Astrocyte (in vitro differentiated cells and primary cell): ENCODE results near the gene BANF2. TPM values are rescaled to one million over a fixed set of nuclear protein-coding genes. Genes with fewer than 3 reads are reported as not detected.

ENCODE experiments used
- DNase-seq: peaks from one replicate; pipeline ENCODE4 v3.0.0-alpha.2; 2010; ENCODE audit warnings: low read depth
- FAIRE-seq: peaks from 2 replicates; lab custom pipeline; 2011; peaks lifted over from hg19 to GRCh38; lab: Jason Lieb, UNC
- H2AFZ ChIP-seq: 2 replicates; pipeline ENCODE4 v1.6.0; 2012; ENCODE audit warnings: low read depth, low read length, inconsistent platforms
- H3K27ac ChIP-seq: 2 replicates; pipeline ENCODE4 v1.5.1; 2011; ENCODE audit warnings: low read depth, low read length, inconsistent platforms
- H3K27me3 ChIP-seq: 2 replicates; pipeline ENCODE4 v1.6.0; 2011; ENCODE audit warnings: low read length, inconsistent platforms; ENCODE audit not compliant: insufficient read depth
- H3K36me3 ChIP-seq: 2 replicates; pipeline ENCODE4 v1.5.1; 2011; ENCODE audit warnings: low read length, inconsistent platforms; ENCODE audit not compliant: insufficient read depth
- H3K4me1 ChIP-seq: 2 replicates; pipeline ENCODE4 v1.5.1; 2011; ENCODE audit warnings: low read length, inconsistent platforms; ENCODE audit not compliant: insufficient read depth
- H3K4me2 ChIP-seq: 2 replicates; pipeline ENCODE4 v1.6.0; 2012; ENCODE audit warnings: low read length, inconsistent platforms
- H3K4me3 ChIP-seq: 2 replicates; pipeline ENCODE4 v1.5.1; 2011; ENCODE audit warnings: low read depth, mild to moderate bottlenecking, low read length, inconsistent platforms; ENCODE audit not compliant: insufficient read depth
- H3K79me2 ChIP-seq: 2 replicates; pipeline ENCODE4 v1.6.0; 2012; ENCODE audit warnings: mild to moderate bottlenecking, low read length, inconsistent platforms; ENCODE audit not compliant: insufficient read depth
- H3K9ac ChIP-seq: 2 replicates; pipeline ENCODE4 v1.6.0; 2012; ENCODE audit warnings: mild to moderate bottlenecking, low read length, inconsistent platforms
- H3K9me3 ChIP-seq: 2 replicates; pipeline ENCODE4 v1.5.1; 2012; ENCODE audit warnings: low read depth, mild to moderate bottlenecking, low read length, inconsistent platforms; ENCODE audit not compliant: insufficient read depth
- H4K20me1 ChIP-seq: 2 replicates; pipeline ENCODE4 v1.6.0; 2012; ENCODE audit warnings: low read length, inconsistent platforms; ENCODE audit not compliant: insufficient read depth
- H3K27ac Mint-ChIP-seq: one replicate; pipeline ENCODE4 v1.8.0; 2021; ENCODE audit warnings: mild to moderate bottlenecking, mixed read lengths; ENCODE audit not compliant: unreplicated experiment
- H3K27me3 Mint-ChIP-seq: one replicate; pipeline ENCODE4 v1.8.0; 2021; ENCODE audit warnings: low read depth, mixed read lengths; ENCODE audit not compliant: unreplicated experiment
- H3K36me3 Mint-ChIP-seq: one replicate; pipeline ENCODE4 v1.8.0; 2021; ENCODE audit warnings: low read depth, mixed read lengths; ENCODE audit not compliant: unreplicated experiment
- H3K4me1 Mint-ChIP-seq: one replicate; pipeline ENCODE4 v1.8.0; 2021; ENCODE audit warnings: low read depth, mixed read lengths; ENCODE audit not compliant: unreplicated experiment
- H3K4me3 Mint-ChIP-seq: one replicate; pipeline ENCODE4 v1.8.0; 2021; ENCODE audit warnings: mild to moderate bottlenecking, moderate library complexity, mixed read lengths; ENCODE audit not compliant: unreplicated experiment
- H3K9me3 Mint-ChIP-seq: one replicate; pipeline ENCODE4 v1.8.0; 2021; ENCODE audit warnings: mild to moderate bottlenecking, mixed read lengths; ENCODE audit not compliant: unreplicated experiment
- CTCF ChIP-seq: IDR thresholded peaks from 2 replicates; pipeline ENCODE4 v1.5.1; 2011; ENCODE audit warnings: low read depth, mild to moderate bottlenecking, inconsistent platforms, low read length, moderate library complexity; ENCODE audit not compliant: insufficient read depth
- EZH2 ChIP-seq: IDR thresholded peaks from 2 replicates; pipeline ENCODE4 v1.6.1; 2012; ENCODE audit warnings: mild to moderate bottlenecking, low read length, inconsistent platforms; ENCODE audit not compliant: insufficient read depth
- total RNA-seq: library from RNA; stranded (reverse); gene quantifications from 2 replicates; pipeline ENCODE4 v1.2.1, GENCODE V29; 2021

BANF2 gene
- total RNA-seq, 1 donor from 2014 or later: not detected

DNA sequence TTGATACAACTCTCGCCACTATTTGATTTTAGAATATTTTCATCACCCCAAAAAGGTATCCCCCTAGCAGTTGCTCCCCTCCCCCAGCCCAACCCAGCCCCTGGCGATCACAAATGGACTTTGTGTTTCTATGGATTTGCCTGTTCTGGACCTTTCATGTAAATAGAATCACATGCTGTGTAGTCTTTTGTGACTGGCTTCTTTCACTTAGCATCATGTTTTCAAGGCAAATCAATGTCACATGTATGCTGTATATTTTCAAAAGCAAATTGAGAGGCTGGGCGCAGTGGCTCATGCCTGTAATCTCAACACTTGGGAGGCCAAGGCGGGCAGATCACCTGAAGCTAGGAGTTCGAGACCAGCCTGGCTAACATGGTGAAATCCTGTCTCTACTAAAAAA is 48.5 kb downstream of the BANF2 start:
- H3K27me3 Mint-ChIP-seq: peaks cover 10% of the 10 kb centered on the region
- no peak for FAIRE-seq

GRCh38 chr20:17749626-17749977 is 49.8 kb downstream of the BANF2 start:
- Histone ChIP-seq H3K27ac (no peak overlapping the region), H3K4me1 (peaks cover 13% of the 10 kb centered on the region), H3K79me2 (no peaks in the 10 kb centered on the region), H2AFZ (no peak overlapping the region), H3K36me3 (no peaks in the 10 kb centered on the region), H4K20me1 (no peaks in the 10 kb centered on the region), H3K4me2 (no peak overlapping the region), H3K9ac (no peak overlapping the region), H3K9me3 (no peaks in the 10 kb centered on the region), H3K4me3 (no peak overlapping the region), H3K27me3 (peaks cover 9% of the 10 kb centered on the region)
- no peak overlapping the region for H3K4me3 Mint-ChIP-seq
- H3K9me3 Mint-ChIP-seq: peaks cover 2% of the 10 kb centered on the region
- H3K27ac Mint-ChIP-seq: no peak overlapping the region
- FAIRE-seq: no peak
- H3K4me1 Mint-ChIP-seq: peaks cover 15% of the 10 kb centered on the region
- no peaks in the 10 kb centered on the region for H3K36me3 Mint-ChIP-seq
- peaks cover 16% of the 10 kb centered on the region for H3K27me3 Mint-ChIP-seq
- TF ChIP-seq EZH2 (no peak), CTCF (no peak)
- peak; percentile 4 for DNase-seq

More for the DNA sequence above, 48.5 kb downstream of the BANF2 start:
- no peaks in the 10 kb centered on the region for H3K9me3 ChIP-seq
- H3K27me3 ChIP-seq: peaks cover 2% of the 10 kb centered on the region
- DNase-seq: no peak
- peaks cover 13% of the 10 kb centered on the region for H3K4me1 ChIP-seq
- H4K20me1 ChIP-seq: no peaks in the 10 kb centered on the region
- no peak overlapping the region for H3K4me3 ChIP-seq
- no peaks in the 10 kb centered on the region for H3K36me3 ChIP-seq
- H3K4me3 Mint-ChIP-seq: no peak overlapping the region
- H3K4me1 Mint-ChIP-seq: peaks cover 15% of the 10 kb centered on the region
- H3K9me3 Mint-ChIP-seq: no peaks in the 10 kb centered on the region
- no peak overlapping the region for H3K9ac ChIP-seq
- no peaks in the 10 kb centered on the region for H3K36me3 Mint-ChIP-seq
- no peak overlapping the region for H3K27ac Mint-ChIP-seq
- H3K27ac ChIP-seq: no peak overlapping the region
- H3K79me2 ChIP-seq: no peaks in the 10 kb centered on the region
- TF ChIP-seq EZH2: no peak
- TF ChIP-seq CTCF: no peak
- no peak overlapping the region for H2AFZ ChIP-seq
- no peak overlapping the region for H3K4me2 ChIP-seq

GRCh38 chr20:17749978-17750721 is 50.4 kb downstream of the BANF2 start:
- Mint-ChIP-seq H3K27ac (no peak overlapping the region), H3K4me3 (no peak overlapping the region), H3K36me3 (no peaks in the 10 kb centered on the region), H3K4me1 (peaks cover 15% of the 10 kb centered on the region), H3K9me3 (peaks cover 2% of the 10 kb centered on the region), H3K27me3 (peaks cover 16% of the 10 kb centered on the region)
- H3K27me3 ChIP-seq: peaks cover 9% of the 10 kb centered on the region
- FAIRE-seq (no peak), DNase-seq (peak; percentile 51)
- no peaks in the 10 kb centered on the region for H3K9me3 ChIP-seq
- no peak overlapping the region for H3K4me2 ChIP-seq
- peaks cover 13% of the 10 kb centered on the region for H3K4me1 ChIP-seq
- H4K20me1 ChIP-seq: no peaks in the 10 kb centered on the region
- TF ChIP-seq EZH2 (no peak), CTCF (no peak)
- H2AFZ ChIP-seq: no peak overlapping the region
- no peak overlapping the region for H3K27ac ChIP-seq
- H3K36me3 ChIP-seq: no peaks in the 10 kb centered on the region
- H3K4me3 ChIP-seq: no peak overlapping the region
- H3K79me2 ChIP-seq: no peaks in the 10 kb centered on the region
- no peak overlapping the region for H3K9ac ChIP-seq
